Activated CD8-positive, alpha-beta memory T cell treated with anti-CD3 and anti-CD28 coated beads for 48 hours (primary cell): ENCODE data around the gene TUBB3.
"Not testable (repeated sequence)": the region's sequence is repeated elsewhere in the genome, so short reads cannot be mapped to it uniquely, and the experiment has no call there.

Experiments used
- DNase-seq, 3 experiments: peaks; one replicate each; pipeline ENCODE4 v3.0.0-alpha.2; 2020; ENCODE audit warnings: low read depth in 2 of 3, low spot score in 2 of 3

TUBB3 gene

GRCh38 chr16:89900885-89901284 lies 22.3 kb upstream of the TUBB3 start:
- DNase-seq: no peak

GRCh38 chr16:89902980-89903379 lies 20.2 kb upstream of the TUBB3 start:
- DNase-seq: no peak

- no peak for DNase-seq
Measured at GRCh38 chr16:89903908-89904515, 19.1 kb upstream of the TUBB3 start.

- no peak for DNase-seq
Measured at GRCh38 chr16:89904606-89905510, 18.3 kb upstream of the TUBB3 start.

GRCh38 chr16:89905511-89906139 lies 17.5 kb upstream of the TUBB3 start:
- DNase-seq: no peak

- no peak for DNase-seq
Measured at GRCh38 chr16:89906140-89907025, 16.8 kb upstream of the TUBB3 start.

GRCh38 chr16:89907055-89907814 lies 15.9 kb upstream of the TUBB3 start:
- no peak for DNase-seq

GRCh38 chr16:89908236-89908635 lies 14.9 kb upstream of the TUBB3 start:
- DNase-seq: no peak

- DNase-seq: peak in 1 of 3 experiments; percentile 47
Measured at GRCh38 chr16:89909777-89910716, 13.1 kb upstream of the TUBB3 start.

GRCh38 chr16:89910717-89911354 lies 12.3 kb upstream of the TUBB3 start:
- DNase-seq: no peak

- no peak for DNase-seq
Measured at GRCh38 chr16:89911375-89911774, 11.8 kb upstream of the TUBB3 start.

- DNase-seq: no peak
Measured at GRCh38 chr16:89912143-89912542, 11.0 kb upstream of the TUBB3 start.

- no peak for DNase-seq
Measured at GRCh38 chr16:89912627-89913026, 10.5 kb upstream of the TUBB3 start.

- no peak for DNase-seq
Measured at GRCh38 chr16:89913408-89914387, 9.4 kb upstream of the TUBB3 start.

- not testable (repeated sequence) for DNase-seq
Measured at GRCh38 chr16:89914642-89915285, 8.4 kb upstream of the TUBB3 start.

- DNase-seq: no peak
Measured at GRCh38 chr16:89915303-89916232, 7.6 kb upstream of the TUBB3 start.
